ENCODE measurements around the gene BOLL.
"Not testable (repeated sequence)": the region's sequence is repeated elsewhere in the genome, so short reads cannot be mapped to it uniquely, and the experiment has no call there.

The BOLL gene

DNA sequence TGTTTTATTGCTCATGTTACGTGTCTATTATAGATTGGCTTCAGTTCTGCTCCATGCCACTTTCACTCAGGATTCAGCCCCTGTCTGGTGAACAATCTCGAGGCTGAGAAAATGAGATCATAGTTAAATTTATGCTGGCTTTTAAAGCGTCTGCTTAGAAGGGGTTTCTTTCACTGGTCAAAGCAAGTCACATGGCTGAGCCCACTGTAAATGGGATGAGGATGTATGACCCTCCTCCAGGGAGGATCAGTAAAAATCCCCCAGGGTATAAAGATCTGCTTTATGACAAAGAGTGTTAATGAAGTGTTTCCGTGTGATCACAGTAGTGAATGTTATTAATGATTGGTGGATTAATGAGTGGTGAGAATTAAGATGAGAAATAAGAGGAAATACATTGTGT is 13.1 kb upstream of the BOLL start:
- no peak for DNase-seq (ENCODE audit: low read depth in 2 of 2)

DNA sequence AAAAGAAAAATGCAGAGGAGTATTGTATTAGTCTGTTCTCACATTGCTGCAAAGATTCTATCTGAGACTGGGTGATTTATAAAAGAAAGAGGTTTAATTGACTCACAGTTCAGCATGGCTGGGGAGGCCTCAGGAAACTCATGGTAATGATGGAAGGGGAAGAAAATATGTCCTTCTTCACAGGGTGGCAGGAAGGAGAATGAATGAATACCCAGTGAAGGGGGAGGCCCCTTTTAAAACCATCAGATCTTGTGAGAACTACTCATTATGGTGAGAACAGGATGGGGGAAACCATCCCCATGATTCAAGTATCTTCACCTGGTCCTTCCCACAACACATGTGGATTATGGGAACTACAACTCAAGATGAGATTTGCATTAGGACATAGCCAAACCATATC is 10.2 kb upstream of the BOLL start:
- no peak for DNase-seq (ENCODE audit: low read depth in 2 of 2)

DNA sequence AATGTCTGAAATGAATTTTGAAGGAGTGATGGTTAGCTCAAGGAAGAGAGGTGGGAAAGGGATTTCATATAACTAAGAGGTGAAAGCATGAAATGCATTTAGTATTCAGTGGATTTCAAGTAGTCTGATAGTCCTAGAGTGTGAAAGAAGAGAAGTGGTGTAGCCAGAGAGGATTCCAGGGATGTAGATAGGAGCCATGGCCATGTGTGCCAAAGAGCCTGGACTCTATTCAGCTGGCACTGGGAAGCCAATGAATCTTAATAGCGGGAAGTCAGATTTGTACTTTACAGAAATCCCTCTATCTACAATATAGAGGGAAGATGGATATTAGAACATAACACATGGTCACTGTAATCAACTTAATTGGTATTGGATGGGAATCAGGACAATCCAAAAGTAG is 8.3 kb upstream of the BOLL start:
- no peak for DNase-seq (ENCODE audit: low read depth in 2 of 2)

DNA sequence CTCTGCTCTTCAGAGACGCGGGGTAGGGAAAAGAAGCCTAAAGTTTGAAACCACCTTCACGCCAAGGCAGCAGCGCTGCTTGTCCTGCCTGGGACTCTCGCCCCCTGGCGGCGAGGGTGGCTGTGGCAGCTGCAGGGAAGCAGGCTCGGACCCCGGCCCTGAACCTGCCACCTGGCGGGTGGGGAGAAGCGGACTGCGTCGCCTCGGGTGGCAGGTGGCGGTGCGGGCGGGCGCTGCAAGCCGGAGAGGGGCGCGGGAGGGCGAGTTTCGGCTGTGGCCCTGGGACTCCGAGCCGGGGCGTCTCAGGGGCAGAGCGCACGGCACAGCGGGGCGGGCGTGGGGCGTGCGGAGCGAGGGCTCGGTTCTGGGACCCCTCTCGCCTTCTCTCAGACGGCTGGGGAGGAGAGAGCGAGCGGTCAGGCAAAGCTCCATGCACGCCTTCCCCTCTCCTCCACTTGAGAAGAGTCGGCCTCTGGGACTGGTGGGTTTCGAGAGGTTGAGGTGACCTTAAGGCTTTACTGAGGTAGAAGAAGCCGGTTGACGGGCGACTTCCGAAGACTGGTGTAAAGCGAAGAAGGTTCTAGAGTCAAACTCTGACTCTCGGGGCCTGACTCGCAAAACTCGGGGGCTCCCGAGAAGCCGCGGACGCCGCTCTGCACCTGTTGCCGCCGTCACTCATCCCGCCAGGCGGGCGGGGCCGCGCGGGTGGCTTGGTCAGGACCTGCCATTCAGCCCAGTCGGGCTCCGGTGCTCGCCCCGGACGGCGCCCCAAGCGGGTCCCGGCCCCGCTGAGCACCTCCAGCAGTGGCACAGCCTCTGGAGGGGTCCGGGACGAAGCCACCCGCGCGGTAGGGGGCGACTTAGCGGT is 1.1 kb upstream of the BOLL start:
- DNase-seq (ENCODE audit: low read depth in 2 of 2) = no peak

DNA sequence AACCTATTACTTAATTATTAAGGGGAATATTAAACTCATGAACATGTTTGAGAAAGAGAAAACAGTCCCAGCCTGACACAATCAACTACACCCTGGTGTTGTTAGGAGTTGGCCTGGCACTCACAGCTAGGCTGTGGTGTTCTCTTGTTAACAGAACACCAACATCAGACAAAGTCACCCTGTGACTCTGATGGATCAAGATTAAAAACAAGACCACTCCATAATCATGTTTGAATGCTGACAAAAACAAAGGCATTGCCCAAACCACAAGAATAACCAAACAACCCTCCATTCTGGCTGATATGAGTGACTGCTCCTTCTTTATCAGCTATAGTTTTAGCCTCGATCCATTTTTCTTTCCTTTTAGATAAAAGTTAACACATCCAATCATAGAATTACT is 3.0 kb downstream of the BOLL start:
- DNase-seq (ENCODE audit: low read depth in 2 of 2) = no peak

DNA sequence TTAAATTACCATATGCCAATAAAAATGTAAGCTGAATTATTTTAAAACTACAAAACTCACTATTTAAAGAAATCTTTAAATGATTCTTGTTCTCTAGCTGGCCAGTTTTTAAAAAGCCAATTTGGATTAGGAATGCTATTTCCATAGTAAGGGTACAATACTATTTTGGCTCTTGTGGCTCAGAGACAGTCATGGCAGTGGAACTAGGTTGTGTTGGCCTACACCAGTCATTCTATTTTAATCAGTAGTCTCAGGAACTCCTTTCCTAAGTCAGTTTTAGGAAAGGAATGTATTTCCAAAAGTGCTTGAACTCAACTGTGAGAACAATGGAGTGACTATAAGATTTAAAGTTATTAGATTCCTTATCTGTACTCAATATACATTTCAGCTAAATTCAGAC is 5.9 kb downstream of the BOLL start:
- no peak for DNase-seq (ENCODE audit: low read depth in 2 of 2)

DNA sequence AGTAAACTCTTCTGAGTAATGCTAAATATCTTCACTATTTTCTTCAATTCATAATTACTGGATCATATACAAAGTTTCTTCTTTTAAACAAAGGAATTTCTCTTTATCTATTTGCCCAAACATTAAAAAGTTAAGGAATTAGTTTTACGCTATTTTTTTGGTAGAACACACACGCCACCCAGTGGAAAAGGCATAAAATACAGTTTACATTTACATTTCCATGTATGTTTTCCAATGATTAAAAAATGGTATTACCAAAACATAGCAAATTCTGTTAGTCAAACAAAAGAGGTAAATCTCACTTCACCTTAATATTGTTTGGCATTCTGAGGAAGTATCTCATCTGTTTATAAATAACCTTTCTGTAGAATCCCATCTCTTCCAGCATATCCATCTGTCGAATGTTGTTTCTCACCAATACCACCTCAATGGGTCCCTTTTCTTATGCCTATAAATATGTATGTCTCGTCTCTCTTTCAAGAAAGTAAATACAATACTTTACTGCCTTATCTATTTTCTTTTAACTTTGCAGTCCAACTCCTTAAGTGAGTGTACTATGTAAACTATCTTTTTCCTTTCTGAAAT is 7.2 kb downstream of the BOLL start:
- DNase-seq (ENCODE audit: low read depth in 2 of 2) = no peak

DNA sequence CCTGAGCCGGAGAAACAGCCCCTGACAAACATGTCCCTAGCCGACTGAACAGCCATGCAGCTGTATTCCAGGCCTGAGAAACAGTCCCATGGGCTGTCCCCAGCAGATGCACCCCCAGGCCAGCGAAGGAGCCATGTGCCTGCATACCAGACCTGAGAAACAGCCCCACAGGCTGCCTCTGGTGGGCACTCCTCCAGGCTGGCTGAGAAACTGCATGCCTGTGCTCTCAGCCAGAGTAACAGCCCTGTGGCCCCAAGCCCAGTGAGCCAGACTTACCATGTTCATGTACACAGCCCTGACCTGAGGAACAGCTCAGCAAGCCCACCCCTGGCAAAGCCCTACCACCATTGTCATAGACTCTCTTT is 24.8 kb downstream of the BOLL start:
- DNase-seq (ENCODE audit: low read depth in 2 of 2) = no peak

DNA sequence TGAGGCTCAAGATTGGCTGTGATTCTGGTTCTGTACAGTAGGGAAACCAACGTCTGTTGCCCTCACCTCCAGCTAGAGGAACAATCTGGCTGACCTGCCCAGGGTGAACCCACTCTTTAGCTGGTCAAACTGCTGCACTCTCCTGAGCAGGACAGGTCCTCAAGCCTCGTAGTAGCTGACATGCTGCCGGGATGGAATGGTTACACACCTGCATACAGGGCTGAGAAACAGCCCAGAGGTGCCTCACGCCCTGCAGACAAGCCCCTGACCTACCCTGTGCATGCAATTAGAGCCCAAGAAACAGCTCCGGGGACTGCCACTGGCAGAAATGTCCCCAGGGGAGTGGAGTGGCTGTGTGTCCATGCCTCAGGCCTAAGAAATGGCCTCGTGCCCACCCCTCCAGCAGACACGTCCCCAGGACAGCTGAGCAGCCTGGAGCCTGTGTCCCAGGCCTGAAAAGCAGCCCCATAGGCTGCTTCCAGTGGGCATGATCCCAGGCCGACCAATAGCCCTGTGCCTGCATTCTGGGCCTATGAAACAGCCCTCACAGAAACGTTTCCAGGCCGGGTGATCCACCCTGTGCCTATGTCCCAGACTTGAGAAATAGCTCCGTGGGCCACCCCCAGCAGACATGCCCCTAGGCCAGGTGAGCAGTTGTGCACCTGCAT is 25.4 kb downstream of the BOLL start:
- no peak for DNase-seq (ENCODE audit: low read depth in 2 of 2)

DNA sequence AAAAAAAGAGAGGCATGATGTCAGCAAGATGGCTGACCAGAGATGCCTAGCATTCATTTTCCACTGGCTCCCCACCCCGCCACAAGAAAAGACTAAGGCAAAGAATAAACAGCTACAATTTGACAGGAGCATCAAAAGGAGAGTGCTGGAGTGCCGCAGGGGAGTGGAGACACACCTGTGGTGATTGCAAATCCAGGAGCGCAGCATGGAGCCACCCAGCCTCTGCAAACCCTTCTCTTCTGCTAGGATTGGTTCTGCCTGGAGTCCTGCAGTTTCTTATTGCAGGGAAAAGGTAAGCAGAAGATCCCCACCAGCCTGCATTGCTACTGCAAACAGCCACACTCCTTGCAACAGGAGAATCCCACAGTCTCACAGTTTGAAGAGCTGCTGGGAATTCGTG is 26.1 kb downstream of the BOLL start:
- DNase-seq (ENCODE audit: low read depth in 2 of 2) = no peak

DNA sequence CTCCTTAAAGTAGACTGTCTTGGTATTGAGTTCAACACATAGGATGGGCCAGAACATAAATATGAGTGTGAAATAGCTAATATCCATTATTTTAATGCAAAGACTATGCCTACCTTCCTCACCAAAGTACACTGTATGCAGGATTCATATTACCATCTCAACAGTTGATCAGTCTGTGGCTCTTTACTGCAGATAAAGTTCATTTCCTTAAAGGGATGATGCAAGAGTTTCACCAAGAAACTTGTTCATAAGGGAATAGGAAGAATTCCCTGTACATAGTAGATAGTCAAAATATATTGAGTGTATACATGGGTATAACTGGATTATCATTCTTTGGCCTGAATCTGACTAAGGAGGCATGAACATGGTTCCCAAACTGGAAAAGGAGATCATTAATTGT is 44.9 kb downstream of the BOLL start:
- DNase-seq (ENCODE audit: low read depth in 2 of 2) = no peak

DNA sequence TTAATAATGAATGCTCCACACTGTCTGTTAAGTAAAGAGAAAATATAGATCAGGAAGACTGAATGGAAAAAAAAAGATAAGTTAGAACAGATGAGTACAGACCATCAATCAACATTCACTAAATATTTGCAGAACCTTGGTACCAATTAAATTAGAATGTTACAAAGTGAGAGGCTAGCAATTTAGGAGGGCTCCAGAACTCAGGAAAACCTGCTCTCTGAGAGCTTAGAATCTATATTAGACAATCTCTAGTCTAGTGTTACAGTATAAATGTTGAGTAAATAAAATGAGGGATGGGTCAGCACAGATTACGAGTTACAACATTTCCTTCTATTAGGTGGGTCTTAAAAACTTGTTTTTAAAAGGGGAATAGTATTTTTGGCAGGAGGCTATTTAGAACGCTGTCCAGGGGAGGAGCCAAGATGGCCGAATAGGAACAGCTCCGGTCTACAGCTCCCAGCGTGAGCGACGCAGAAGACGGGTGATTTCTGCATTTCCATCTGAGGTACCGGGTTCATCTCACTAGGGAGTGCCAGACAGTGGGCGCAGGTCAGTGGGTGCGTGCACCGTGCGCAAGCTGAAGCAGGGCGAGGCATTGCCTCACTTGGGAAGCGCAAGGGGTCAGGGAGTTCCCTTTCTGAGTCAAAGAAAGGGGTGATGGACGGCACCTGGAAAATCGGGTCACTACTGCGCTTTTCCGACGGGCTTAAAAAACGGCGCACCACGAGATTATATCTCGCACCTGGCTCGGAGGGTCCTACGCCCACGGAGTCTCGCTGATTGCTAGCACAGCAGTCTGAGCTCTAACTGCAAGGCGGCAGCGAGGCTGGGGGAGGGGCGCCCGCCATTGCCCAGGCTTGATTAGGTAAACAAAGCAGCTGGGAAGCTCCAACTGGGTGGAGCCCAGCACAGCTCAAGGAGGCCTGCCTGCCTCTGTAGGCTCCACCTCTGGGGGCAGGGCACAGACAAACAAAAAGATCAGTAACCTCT is 56.3 kb downstream of the BOLL start:
- DNase-seq (ENCODE audit: low read depth in 2 of 2) = not testable (repeated sequence)

DNA sequence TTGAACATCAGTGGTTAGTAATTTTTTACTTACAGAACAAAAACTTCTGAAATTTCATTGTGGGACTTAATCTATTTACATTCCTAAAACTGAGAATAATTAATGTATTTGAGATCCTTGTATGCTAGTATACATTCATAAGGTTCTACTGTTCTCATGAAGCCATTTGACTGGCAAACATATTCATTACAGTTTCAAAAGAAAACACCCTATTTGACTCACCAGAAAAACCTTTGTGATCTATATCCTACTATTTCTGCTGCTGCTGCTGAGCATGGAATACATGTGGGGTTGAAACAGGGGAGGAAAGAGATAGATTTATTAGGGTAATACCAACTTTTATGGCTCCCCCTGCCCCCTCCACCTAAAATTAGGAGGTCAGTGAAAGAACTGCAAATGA is 58.1 kb downstream of the BOLL start:
- DNase-seq (ENCODE audit: low read depth in 2 of 2) = no peak

DNA sequence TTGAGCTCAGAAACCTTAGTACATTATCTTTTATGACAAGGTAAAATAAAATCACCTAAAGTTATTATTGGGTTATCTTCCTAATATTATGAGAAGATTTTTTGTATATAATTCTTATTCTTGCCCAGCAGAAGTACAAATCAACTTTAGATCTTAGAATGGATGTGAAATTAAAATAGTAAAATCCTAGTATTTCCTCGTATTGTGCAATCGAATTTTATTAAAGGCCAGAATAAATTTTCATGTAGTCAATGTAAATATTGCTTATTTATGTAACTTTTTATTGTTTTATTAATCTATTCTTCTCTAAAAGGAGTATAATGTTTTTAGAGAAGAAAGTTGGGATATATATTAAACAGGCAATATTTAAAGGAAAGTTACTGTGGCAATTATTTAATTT is 67.3 kb downstream of the BOLL start:
- no peak for DNase-seq (ENCODE audit: low read depth in 2 of 2)

DNA sequence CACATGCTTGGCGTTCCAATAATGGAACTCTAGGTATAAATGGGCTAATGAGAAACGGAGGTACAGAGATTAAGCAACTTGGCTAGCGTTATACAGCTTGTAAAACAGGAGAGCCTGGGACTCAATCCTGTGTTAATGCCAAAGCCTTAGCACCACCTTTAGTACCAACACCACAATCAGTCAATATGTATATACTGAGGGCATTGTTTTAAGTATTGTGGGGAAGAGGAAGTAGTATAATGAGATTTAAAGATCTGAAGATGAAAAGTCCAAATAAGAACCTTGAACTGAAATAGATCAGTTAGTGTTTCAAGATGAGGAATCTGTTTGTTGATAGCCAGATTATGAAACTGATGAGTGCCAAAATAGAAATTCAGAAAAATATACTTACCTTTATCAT is 71.8 kb downstream of the BOLL start:
- DNase-seq (ENCODE audit: low read depth in 2 of 2) = no peak

DNA sequence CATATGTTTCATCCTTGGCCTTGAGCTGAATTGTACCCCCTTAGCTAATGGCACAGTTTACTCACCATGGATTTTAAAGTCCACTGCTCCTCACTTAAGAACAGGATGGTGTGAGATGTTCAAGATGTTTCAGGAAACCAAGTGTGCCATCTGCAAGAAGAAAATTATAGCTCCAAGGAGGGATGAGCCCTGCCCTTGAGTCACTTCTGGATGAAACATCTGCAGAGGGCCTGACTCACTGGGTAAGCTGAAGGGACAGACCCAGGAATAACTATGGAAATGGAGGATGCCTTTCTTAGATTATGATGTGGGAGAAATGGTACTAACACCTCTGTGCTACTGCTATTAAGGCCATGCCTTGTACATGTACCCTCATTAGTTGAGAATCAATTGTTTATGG is 73.5 kb downstream of the BOLL start:
- no peak for DNase-seq (ENCODE audit: low read depth in 2 of 2)

DNA sequence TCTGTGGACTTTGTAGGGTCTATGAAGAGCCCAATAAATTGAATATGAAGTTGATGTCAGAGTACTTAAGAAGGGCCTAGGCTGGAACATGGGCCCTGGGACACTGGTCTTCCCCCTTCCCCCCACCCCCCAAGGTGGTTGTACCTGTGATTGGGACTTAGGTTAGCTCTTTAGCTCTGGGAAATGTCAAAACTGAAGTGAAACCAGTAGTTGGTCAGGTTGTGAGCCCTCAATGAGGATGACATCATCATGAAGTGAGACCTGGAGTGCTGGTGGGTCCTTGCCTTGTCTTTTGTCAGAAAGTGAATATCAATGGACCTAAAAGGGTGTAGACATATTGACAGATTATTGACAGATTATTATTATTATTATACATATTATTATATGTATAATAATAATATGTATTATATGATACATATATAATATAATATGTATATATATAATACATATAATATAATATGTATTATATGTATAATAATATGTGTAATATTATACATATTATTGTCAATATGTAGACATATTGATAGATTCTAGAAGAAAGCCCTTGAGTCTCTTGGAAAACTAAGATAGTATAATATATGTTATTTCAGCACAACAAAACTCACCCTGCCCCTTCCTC is 74.6 kb downstream of the BOLL start:
- no peak for DNase-seq (ENCODE audit: low read depth in 2 of 2)

DNA sequence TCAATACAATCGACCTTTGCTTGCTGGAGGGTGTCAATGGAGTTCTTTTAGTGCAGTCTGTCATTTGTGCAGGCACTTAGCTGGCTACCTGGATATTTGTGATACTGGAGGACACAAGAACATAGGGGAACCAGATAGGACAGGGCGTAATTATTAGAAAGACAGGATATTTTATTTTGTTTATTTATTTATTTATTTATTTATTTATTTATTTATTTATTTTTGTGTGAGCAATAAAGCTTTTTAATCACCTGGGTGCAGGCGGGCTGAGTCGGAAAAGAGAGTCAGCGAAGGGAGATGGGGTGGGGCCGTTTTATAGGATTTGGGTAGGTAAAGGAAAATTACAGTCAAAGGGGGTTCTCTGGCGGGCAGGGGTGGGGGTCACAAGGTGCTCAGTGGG is 76.0 kb downstream of the BOLL start:
- DNase-seq (ENCODE audit: low read depth in 2 of 2) = not testable (repeated sequence)

DNA sequence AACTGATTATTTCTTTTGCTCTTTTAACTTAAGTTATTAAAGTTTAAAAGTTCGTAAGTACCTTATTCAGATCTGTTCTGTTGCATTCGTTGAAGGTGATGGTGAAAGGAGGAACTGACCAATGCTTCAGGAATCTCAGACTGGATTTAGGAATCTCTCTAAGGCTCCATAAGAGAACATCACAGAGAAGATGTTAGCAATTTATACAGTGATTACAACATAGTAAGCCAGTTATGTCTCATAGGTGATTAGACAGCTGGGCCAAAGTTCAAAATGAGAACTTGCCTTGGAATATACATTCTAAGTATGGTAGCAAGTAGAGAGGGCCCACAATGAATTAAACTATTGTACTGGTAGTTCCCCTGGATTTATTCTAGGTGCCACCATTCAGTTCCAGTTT is 76.8 kb downstream of the BOLL start:
- DNase-seq (ENCODE audit: low read depth in 2 of 2) = no peak

DNA sequence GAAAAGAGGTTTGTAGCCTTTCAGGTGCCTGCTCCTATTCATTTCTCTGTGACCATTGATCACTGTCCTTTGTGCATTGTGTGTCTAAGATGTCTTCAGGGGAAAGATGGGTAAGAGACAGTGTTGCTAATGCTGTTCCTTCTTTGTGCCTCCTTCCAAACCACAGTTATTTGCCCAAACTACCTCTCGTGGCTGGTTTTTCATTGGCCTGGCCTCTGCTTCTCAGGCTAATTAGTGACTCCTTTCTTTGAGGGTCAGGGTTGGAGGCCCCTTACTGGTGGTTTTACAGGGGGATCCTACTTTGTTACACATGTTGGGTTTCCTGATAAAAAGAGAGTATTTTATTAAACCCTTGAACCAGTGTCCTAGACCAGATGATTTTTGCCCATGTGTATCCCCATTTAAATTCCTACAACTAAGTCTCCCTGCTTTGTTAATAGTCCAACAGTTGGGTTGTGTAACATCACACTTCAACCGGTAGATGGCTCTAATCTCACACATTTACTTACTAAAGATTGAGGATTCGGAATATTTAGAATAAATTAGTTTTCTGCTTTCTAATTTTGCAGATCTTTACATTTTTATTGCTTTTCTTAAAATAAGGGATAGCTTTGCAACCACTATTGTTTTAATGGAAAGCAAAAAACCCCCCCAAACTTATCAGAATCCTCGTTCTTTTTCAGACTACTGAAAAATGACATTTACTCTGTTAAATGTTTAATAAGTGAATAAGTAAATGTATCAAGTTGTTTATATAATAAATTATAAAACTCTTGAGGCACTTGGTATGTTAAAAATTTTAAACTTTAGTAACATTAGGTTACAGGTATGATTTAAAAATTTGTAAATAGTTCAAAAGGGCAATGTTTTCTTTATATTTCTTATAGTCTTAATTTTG is 77.6 kb downstream of the BOLL start:
- no peak for DNase-seq (ENCODE audit: low read depth in 2 of 2)

DNA sequence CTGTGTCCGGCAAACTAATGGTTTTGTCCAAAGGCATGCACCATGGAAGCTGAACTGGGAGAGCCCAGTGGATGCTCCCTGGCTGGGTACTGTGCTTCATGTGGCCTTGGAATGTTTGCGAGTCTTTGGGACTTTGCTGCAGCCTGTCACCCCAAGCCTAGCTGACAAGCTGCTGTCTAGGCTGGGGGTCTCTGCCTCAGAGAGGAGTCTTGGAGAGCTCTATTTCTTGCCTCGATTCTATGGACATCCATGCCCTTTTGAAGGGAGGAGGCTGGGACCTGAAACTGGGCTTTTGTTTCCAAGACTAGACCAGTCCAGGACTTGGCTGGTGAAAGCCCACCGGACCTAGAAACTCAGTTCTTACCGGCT is 78.3 kb downstream of the BOLL start:
- no peak for DNase-seq (ENCODE audit: low read depth in 2 of 2)
